Stomach (tissue), 4 donors: ENCODE data around the gene GREB1.

ENCODE experiments used
- CTCF ChIP-seq, 7 experiments: fragments of 450-650 bp in 4 of 7; fragments of 200-600 bp in 3 of 7; sonication (generic) in 3 of 7; IDR thresholded peaks; one replicate each; pipeline ENCODE4 v1.5.1; 2016 to 2019; ENCODE audit warnings: antibody characterized with exemption in 7 of 7, control low read depth in 2 of 7, mild to moderate bottlenecking in 1 of 7
- POLR2A ChIP-seq, 4 donors: fragments of 450-650 bp; IDR thresholded peaks; one replicate each; pipeline ENCODE4 v1.6.1; 2016; ENCODE audit warnings: antibody characterized with exemption in 4 of 4, control low read depth in 2 of 4, mild to moderate bottlenecking in 1 of 4, moderate library complexity in 1 of 4

- TF ChIP-seq POLR2A (IDR thresholded peaks at IDR 0.05): no peak
- TF ChIP-seq CTCF (IDR thresholded peaks at IDR 0.05): no peak
Observed at GRCh38 chr2:11629215-11629614, 95.4 kb downstream of the GREB1 start.
